ENCODE measurements around the gene ARHGAP22.

The ARHGAP22 gene

DNA sequence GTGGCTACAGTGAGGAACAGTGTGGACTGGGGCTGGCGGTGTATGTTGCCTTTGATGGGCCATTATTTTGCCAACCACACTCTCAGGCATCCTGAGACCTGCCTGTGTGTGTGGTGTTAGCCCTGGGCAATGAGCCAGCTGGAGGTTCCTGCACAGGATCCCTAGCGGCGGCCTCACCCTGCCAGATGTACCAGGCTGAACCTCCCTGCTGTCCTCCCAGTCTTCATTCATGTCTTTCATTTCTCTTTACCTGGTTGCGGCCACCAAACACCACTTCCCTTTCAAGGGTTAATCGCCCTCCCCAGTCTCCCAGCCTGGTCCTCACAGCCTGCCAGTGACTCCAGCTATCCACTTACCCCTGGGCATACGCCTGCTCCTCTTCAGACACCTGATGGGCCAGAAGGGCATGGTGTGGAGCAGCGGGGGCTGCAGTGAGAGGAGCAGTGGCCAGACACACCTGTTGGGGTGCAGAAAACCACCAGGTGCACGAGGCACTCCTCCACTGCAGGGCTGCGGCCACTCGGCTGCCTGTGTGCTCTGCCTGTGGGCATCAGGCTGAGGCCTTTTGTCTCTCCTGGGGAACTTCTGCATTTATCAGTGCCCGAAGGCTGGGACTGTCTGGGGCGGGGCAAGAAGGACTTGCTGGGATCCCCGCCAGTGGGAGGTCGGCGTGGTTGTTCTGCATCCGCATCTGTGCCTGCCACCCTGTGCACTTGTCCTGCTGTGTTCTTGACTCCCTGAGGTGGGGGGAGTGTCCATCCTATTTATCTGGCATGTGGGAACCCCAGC lies 111.6 kb downstream of the ARHGAP22 start:
- no peak for DNase-seq (ENCODE audit: low read depth, low spot score)
- no peak overlapping the region for H3K4me3 ChIP-seq (ENCODE audit: low read length)

DNA sequence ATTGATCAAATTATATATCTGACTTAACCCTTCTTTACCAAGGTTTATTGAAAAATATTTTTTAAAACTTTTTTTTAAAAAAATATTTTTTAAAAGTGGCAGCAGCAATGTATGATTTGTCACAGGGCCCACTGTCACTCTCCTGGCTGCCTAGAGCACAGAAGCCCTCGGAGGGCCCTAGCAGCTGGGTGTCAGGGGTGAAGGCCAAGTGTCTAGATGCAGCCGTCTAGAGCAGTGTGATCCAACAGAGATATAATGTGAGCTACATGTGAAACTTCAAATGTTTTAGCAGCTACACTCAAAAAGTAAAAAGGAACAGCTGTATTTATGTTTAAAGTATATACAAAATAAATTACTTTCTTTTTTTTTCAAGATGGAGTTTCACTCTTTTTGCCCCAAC lies 112.7 kb downstream of the ARHGAP22 start:
- no peak overlapping the region for H3K4me3 ChIP-seq (ENCODE audit: low read length)

DNA sequence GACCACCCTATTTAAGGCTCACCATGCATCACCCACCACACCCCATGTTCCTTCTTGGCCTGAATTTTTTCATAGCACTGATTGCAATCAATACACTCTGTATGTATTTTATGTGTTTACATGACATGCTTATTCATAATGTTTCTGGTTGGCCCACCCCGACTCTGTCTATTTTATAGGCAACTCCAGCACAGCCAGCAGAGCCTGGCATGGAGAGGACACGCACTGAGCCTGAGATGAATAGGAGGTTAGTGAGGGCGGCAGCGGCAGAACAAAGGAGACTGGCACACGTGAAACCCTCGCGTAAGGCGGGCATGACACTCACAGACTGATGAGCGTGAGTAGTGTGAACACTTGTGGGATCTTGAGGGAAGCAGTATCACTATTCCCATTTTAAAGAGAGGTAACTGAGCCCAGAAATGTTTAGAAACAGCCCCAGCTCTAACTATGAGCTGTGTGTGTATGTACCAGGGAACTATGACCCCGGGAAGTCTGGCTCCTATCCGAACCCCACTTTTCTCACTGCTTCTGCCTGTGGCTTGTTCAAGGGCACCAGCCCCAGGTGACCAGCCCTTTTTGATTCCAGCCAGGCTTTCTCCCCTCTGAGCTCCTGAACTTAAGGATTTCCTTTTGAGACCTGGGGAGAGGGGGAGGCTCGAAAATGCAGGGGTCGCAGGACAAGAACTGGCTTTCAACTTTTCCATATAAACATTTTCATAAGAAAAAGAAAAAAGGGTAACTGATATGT lies 113.3 kb downstream of the ARHGAP22 start:
- DNase-seq (ENCODE audit: low read depth, low spot score), result no peak

More for the DNA sequence above, 112.7 kb downstream of the ARHGAP22 start:
- no peak for DNase-seq (ENCODE audit: low read depth, low spot score)

DNA sequence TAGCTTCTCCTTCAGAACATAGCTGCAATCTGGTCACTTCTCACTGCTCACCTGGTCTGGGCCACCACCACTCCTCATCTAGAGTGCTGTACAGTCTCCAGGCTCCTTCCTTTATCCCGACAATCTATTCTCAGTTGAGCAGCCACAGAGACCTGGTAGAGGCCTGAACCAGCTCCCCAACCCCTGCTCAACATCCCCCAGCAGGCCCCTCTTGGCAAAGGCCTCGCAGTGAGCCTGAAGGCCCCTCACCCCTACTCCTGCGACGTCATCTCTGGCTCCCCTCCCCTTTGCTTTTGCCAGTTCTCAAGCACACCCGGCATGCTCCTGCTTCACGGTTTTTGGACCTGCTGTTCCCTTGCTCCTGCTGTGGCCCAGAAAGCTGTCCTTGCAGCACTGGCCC lies 113.9 kb downstream of the ARHGAP22 start:
- H3K4me3 ChIP-seq (ENCODE audit: low read length), result no peak overlapping the region
- DNase-seq (ENCODE audit: low read depth, low spot score), result no peak

More for the DNA sequence above, 113.3 kb downstream of the ARHGAP22 start:
- no peak overlapping the region for H3K4me3 ChIP-seq (ENCODE audit: low read length)

DNA sequence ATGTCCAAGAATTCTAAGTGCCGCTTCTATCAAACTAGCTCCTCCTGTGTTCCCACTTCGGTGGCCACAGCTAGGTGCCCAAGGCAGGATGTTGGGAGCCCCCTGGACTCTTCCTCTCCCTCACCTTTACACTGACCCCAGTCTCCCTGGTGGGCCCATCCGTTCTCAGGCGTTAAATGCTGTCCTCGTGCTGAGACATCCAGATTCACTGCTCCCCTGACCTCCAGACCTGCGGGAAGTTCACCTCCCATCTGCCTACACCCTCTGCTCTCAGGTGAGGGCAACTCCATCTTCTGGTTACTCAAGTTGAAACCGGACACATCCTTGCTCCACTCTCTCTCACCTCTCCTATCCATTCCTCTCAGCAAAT lies 114.3 kb downstream of the ARHGAP22 start:
- no peak for DNase-seq (ENCODE audit: low read depth, low spot score)
- no peak overlapping the region for H3K4me3 ChIP-seq (ENCODE audit: low read length)

DNA sequence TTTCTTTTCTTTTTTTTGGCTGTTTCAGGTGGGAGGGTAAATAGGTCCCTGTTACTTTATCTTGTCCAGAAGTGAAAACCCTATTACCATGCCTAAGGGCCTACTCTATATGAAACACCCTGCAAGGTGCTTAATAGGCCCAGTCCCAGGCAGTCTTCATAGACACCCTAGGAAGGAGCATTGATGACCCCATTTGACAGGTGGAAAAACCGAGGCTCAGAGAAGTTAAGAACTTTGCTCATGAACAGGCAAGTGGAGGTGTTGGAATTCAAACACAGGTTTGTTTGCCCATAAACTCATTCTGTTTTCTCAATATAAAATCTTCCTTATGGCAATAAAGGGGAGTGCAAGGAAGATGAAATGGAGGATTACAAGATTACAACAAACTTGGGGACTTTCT lies 115.8 kb downstream of the ARHGAP22 start:
- no peak overlapping the region for H3K4me3 ChIP-seq (ENCODE audit: low read length)
- no peak for DNase-seq (ENCODE audit: low read depth, low spot score)

DNA sequence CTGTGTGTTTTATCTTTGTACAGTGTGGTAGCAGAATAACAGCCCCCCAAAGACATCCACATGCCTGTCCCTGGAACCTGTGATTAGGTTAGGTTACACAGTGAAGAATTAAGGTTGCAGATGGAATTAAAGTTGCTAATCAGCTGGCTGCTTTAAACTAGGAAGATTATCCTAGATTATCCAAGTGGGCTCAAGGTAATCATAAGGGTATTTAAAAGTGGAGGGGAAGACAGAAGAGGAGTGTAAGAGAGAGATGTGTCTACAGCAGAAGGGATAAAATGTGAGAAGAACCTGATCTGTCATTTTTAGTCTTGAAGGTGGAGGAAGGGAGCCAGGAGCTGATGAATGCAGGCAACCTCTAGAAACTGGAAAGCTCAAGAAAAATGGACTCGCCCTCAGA lies 117.6 kb downstream of the ARHGAP22 start:
- H3K4me3 ChIP-seq (ENCODE audit: low read length), result no peak overlapping the region
- no peak for DNase-seq (ENCODE audit: low read depth, low spot score)

DNA sequence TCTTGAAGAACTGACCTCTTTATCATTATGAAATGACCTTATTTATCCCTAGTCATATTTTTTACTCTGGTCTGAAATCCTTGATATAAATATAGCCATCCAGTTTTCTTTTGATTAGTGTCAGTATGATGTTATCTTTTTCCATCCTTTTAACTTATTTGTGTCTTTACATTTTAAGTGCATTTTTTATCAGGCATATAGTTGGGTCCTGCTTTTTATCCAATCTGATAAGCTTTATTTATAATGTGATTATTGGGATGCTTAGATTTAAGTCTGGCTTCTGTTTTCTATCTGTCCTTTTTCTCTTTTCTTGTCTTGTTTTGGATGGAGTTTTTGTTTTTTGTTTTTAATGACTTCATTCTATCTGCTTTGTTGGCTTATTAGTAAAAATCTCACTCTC lies 119.2 kb downstream of the ARHGAP22 start:
- DNase-seq (ENCODE audit: low read depth, low spot score), result no peak
- H3K4me3 ChIP-seq (ENCODE audit: low read length), result no peak overlapping the region

DNA sequence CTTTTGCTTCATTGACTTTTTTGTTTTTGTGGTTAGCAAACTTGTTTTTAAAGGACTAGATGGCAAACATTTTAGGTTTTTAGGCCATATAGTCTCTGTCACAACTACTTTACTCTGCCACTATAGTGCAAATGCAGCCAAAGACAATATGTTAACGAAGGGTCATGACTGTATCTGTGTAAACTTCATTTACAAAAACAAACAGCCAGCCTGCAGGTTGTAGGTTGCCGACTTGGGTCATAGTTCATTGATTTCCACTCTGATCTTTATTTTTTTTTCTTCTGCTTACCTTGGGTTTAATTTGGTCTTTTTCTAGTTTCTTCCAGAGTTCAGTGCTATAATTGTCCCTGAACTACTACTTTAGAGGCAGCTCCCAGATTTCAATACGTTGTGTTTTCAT lies 120.0 kb downstream of the ARHGAP22 start:
- no peak for DNase-seq (ENCODE audit: low read depth, low spot score)
- H3K4me3 ChIP-seq (ENCODE audit: low read length), result no peak overlapping the region

DNA sequence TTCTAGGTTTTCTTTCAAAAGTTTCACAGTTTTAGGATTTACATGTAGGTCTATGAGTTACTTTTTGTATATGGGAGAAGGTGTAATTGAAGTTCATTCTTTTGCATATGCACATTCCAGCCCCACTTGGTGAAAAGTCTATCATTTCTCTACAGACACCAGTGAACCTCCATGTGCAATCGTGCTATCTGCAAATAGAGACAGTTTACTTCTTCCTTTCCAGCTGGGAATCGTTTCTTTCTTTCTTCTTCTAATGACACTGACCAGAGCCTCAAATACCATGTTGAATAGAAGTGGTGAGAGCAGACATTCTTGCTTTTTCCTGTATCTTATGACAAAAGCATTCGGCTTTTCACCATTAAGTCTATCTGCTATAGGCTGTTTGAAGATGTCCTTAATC lies 122.7 kb downstream of the ARHGAP22 start:
- no peak for DNase-seq (ENCODE audit: low read depth, low spot score)
- no peak overlapping the region for H3K4me3 ChIP-seq (ENCODE audit: low read length)

DNA sequence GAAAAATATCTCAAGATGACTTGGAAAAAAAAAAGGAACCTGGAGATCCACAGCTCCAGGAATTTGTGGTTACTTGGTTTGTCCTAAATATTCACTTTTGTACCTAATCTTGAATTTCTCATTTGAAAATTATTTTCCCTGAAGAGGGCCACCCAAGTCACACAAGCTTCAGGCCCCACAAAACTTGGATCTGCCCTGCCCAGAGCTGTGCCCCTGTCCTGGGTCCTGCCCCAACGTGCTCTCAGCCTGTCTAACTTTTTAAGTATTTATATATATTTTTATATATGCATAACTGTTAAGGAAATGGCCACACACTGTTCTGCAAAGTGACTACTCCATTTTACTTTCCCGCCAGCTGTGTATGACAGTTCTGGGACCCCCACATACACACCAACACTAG lies 123.5 kb downstream of the ARHGAP22 start:
- no peak for DNase-seq (ENCODE audit: low read depth, low spot score)
- no peak overlapping the region for H3K4me3 ChIP-seq (ENCODE audit: low read length)

DNA sequence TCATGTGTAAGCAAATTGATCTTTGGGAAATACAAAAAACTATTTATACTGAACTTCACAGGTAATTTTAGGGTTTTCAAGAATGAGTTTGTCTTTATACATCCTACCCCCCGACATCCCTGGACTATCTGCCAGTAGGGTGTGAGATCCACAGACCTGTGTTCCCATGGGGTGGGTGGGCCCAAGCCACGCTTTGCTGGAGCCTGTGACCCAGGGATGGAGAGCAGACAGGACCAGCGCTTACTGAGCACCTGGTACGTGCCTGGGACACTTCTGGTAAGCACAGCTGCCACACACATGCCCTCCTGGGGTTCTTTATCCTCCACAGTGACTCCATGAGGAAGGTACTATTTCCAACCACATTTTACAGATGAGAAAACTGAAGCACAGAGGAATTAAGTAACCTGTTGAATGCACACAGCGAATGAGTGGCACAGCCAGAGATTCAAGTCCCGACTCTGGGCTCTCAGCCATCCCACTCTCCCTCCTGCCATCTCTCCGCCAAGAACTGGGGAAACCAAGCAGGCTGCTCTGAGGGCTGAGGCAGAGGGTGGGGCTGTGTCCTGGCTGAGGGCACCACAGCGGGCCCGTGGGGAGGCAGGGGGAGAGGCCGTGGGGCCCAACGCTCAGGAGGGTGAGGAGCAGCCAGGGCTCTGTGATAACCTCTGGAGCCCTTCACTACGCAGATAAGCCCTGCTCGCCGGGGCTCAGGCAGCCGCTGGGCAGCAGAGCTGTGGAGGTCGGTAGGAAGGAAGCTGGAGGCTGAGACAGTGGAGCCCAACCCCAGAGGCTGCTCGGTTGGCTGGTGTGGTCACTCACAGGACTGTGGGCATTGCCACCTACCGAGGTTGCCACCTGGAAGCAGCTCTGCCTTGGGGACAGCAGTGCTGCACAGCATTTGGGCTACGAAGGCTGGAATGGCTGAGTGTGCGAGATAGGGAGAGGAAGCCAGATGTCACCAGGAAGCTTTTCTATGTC lies 124.2 kb downstream of the ARHGAP22 start:
- DNase-seq (ENCODE audit: low read depth, low spot score), result no peak
- H3K4me3 ChIP-seq (ENCODE audit: low read length), result no peak overlapping the region

DNA sequence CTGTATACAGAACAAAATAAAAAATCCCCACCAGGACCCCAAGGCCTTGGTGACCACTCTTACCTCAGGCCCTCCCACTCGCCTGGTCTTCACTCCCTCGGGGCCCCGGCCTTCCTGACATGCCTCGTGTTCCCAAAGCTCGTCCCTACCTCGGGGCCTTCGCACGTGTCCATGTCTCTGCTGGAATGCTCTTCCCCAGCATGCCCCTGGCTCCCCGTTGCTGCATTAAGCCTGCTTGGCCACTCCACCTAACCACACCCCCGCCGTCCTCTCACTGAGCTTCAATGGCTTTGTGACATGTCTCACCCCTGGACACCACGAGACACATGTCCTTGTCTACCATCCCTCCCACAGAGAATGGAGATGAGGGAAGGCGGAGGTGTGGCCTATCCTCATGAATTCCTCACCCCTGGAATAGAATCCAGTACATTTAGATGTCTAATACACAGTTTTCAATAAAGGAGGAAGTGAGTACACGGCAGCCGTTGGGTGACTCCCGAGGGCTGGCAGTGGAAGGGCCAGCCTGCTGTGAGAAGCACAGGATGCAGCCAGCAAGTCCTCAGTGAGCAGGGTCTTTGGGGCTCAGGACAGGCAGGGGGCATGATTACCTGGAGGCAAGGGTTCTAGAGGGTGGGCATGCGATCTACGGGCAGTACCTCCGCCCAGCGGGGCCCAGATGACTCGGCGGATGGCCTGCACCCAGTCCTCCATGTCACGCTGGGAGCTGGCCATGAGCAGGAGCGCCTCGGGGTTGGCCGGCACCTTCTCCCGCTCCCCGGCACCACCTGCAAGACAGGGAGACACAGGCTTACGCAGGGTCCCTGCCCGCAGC lies 125.7 kb downstream of the ARHGAP22 start:
- H3K4me3 ChIP-seq (ENCODE audit: low read length), result no peak overlapping the region
- DNase-seq (ENCODE audit: low read depth, low spot score), result no peak

DNA sequence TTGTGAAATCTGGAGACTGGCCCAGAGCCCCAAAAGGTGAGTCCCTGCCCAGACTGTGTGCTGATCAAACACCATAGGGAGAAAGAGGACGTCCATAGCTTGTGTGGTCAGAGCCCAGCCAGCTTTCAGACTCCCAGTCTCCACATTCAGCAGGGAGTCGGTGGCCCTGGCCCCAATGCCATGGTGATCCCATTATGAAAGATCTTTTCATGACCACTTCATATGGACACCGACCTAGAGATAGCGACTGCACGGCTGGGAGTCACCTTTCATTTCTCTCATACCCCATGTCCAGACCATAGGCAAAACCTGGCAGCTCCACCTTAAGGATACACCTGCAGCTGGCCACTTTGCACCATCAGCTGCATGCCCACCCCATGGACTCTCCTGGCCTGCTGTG lies 126.4 kb downstream of the ARHGAP22 start:
- no peak for DNase-seq (ENCODE audit: low read depth, low spot score)
- H3K4me3 ChIP-seq (ENCODE audit: low read length), result no peak overlapping the region

DNA sequence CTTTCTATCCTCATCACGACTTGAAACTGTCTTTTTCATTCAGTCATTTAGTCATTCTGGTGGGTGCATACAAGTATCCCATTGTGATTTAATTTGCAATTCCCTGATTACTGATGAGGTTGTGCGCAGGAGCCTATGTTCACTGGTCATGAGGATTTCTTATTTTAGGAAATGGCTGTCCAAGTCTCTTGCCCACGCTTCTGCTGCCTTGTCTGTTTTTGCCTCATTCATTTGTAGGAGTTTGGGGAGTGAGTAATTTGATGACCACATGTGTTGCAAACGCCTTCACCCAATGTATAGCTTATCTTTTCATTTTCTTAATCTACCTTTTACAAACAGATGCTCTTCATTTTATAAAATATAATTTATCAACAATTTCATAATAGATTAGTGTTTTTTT lies 127.3 kb downstream of the ARHGAP22 start:
- no peak for DNase-seq (ENCODE audit: low read depth, low spot score)
- no peak overlapping the region for H3K4me3 ChIP-seq (ENCODE audit: low read length)

DNA sequence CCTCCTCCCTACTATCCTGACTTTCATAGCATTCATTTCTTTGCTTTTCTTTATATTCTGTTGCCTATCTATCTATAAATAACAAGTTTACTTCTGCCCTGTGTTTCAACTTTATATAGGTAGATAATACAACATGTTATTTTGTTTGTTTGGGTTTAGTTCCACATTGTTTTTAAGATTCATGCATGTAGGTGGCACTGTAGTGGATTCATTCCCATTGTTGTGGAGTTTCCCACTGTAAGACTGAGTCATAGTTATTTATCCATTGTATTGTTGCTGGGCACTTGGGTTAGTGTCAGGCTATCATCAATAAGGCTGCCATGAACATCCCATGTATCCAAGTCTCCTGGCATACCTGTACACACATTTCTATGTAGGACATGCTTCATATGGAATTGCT lies 127.7 kb downstream of the ARHGAP22 start:
- DNase-seq (ENCODE audit: low read depth, low spot score), result no peak
- no peak overlapping the region for H3K4me3 ChIP-seq (ENCODE audit: low read length)

DNA sequence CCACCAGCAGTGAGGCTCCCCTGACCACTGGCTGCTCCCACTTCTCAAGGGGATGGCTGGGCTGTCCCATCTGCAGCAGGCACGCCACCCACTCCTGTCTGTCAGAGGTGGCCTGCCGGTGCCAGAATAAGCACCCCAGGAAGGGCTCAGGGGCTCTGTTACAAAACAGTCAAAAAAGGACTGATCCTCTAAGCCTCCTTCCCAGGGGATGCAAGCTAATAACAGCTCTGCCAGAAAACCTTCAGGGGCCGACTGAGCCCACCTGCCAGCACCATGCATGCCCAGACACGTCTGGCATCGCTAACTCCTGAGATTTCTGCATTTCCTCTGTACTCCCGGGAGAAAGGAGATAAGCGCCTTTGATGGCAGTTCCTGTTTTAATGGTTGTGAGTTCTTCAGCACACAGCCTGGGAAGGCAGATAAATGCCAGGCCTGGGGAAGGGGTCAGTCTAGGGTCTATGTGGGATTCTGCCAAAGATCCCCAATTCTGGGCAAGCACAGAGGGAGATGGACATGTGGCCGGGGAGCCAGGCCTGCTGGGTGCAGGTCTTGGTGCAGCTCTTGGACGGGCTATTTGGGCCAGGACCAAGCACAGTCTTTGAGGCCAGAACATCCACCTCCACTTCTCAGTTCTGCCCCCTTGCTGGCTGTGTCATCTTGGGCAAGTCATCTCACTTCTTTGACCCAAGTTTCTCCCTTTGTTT lies 128.4 kb downstream of the ARHGAP22 start:
- DNase-seq (ENCODE audit: low read depth, low spot score), result no peak
- H3K4me3 ChIP-seq (ENCODE audit: low read length), result no peak overlapping the region

DNA sequence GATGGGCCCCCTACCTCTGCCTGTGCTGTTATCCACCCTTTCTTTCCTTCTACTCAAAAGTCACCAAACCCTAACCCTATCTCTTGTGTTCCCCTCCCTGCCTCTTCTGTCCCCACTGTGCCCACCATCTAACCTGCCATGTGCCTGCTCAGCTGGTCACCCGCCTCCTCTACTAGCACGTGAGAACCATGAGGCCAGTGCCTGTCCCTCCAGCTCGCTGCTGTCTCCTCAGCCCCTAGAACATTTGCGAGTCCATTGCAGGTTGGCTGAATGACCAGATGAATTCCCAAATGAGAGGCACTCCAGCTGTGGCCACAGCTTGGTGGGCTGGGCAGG lies 129.0 kb downstream of the ARHGAP22 start:
- no peak for DNase-seq (ENCODE audit: low read depth, low spot score)
- H3K4me3 ChIP-seq (ENCODE audit: low read length), result no peak overlapping the region

Data from Jurkat, Clone E6-1 (cell line).